ENCODE measurements around the gene UBE4A. TPM values are rescaled to one million over a fixed set of nuclear protein-coding genes. Genes with fewer than 3 reads are reported as not detected.

The UBE4A gene
- total RNA-seq, 2 donors from 2014 or later, result 44.8 to 46.9 TPM

- H3K9me3 ChIP-seq, result no peaks in the 10 kb centered on the region
- no peak overlapping the region for H3K9ac ChIP-seq (ENCODE audit: low read depth in 2 of 2, low read length in 2 of 2)
- no peaks in the 10 kb centered on the region for H3K36me3 ChIP-seq
- H3K27me3 ChIP-seq, result no peaks in the 10 kb centered on the region
- H3K4me1 ChIP-seq, result no peaks in the 10 kb centered on the region
- H3K4me3 ChIP-seq, result no peak overlapping the region
- intact Hi-C loops (cut with DNase I), result no loop called here
- DNase-seq, result no peak
- no peak for TF ChIP-seq CTCF (IDR thresholded peaks at IDR 0.05)
- H3K27ac ChIP-seq, result no peak overlapping the region
Measured at GRCh38 chr11:118334745-118335144, 24.7 kb upstream of the UBE4A start.

- Histone ChIP-seq H3K27ac (peak overlapping the region; percentile 40), H3K4me3 (no peak overlapping the region), H3K9me3 (no peaks in the 10 kb centered on the region), H3K36me3 (no peaks in the 10 kb centered on the region), H3K4me1 (no peaks in the 10 kb centered on the region), H3K27me3 (no peaks in the 10 kb centered on the region), H3K9ac (ENCODE audit: low read depth in 2 of 2, low read length in 2 of 2) (no peak overlapping the region)
- TF ChIP-seq CTCF (IDR thresholded peaks at IDR 0.05), result no peak
- intact Hi-C loops (cut with DNase I), result no loop called here
- DNase-seq, result peak; percentile 56
Measured at GRCh38 chr11:118338637-118339061, 20.8 kb upstream of the UBE4A start.

GRCh38 chr11:118339281-118339961 is 20.0 kb upstream of the UBE4A start:
- peak overlapping the region; percentile 40 for H3K27ac ChIP-seq

GRCh38 chr11:118340449-118340848 is 19.0 kb upstream of the UBE4A start:
- Histone ChIP-seq H3K36me3 (no peaks in the 10 kb centered on the region), H3K27me3 (no peaks in the 10 kb centered on the region), H3K4me3 (peak overlapping the region; percentile 2), H3K9me3 (no peaks in the 10 kb centered on the region), H3K27ac (no peak overlapping the region), H3K9ac (ENCODE audit: low read depth in 2 of 2, low read length in 2 of 2) (no peak overlapping the region), H3K4me1 (no peaks in the 10 kb centered on the region)
- no peak for TF ChIP-seq CTCF (IDR thresholded peaks at IDR 0.05)
- DNase-seq, result no peak
- intact Hi-C loops (cut with DNase I), result no loop called here

More at GRCh38 chr11:118339281-118339961, 20.0 kb upstream of the UBE4A start:
- no peaks in the 10 kb centered on the region for H3K27me3 ChIP-seq
- H3K36me3 ChIP-seq, result no peaks in the 10 kb centered on the region
- H3K9me3 ChIP-seq, result no peaks in the 10 kb centered on the region
- intact Hi-C loops (cut with DNase I), result no loop called here
- H3K9ac ChIP-seq (ENCODE audit: low read depth in 2 of 2, low read length in 2 of 2), result peak overlapping the region in 1 of 2 donors; percentile 24
- H3K4me1 ChIP-seq, result no peaks in the 10 kb centered on the region
- H3K4me3 ChIP-seq, result peak overlapping the region; percentile 2
- no peak for DNase-seq
- TF ChIP-seq CTCF (IDR thresholded peaks at IDR 0.05), result no peak

GRCh38 chr11:118341261-118341660 is 18.1 kb upstream of the UBE4A start:
- TF ChIP-seq CTCF (IDR thresholded peaks at IDR 0.05), result no peak
- H3K9me3 ChIP-seq, result no peaks in the 10 kb centered on the region
- no peak for DNase-seq
- no peak overlapping the region for H3K9ac ChIP-seq (ENCODE audit: low read depth in 2 of 2, low read length in 2 of 2)
- H3K4me1 ChIP-seq, result no peaks in the 10 kb centered on the region
- H3K27ac ChIP-seq, result no peak overlapping the region
- intact Hi-C loops (cut with DNase I), result no loop called here
- no peaks in the 10 kb centered on the region for H3K27me3 ChIP-seq
- H3K36me3 ChIP-seq, result no peaks in the 10 kb centered on the region
- peak overlapping the region; percentile 9 for H3K4me3 ChIP-seq

All from colonic mucosa (tissue), 4 donors.